NT2/D1 (cell line): ENCODE data around the gene MEGF8.

Source experiments
- SUZ12 ChIP-seq: IDR thresholded peaks from 2 replicates; pipeline ENCODE4 v1.6.1; 2011; ENCODE audit not compliant: insufficient read length, insufficient read depth; ENCODE audit errors: extremely low read depth
- YY1 ChIP-seq: IDR thresholded peaks from 2 replicates; pipeline ENCODE4 v1.6.1; 2011; ENCODE audit not compliant: insufficient read length, insufficient read depth
- ZNF274 ChIP-seq: IDR thresholded peaks from 2 replicates; pipeline ENCODE4 v1.6.1; 2011; ENCODE audit warnings: mild to moderate bottlenecking, low read depth, low read length

DNA sequence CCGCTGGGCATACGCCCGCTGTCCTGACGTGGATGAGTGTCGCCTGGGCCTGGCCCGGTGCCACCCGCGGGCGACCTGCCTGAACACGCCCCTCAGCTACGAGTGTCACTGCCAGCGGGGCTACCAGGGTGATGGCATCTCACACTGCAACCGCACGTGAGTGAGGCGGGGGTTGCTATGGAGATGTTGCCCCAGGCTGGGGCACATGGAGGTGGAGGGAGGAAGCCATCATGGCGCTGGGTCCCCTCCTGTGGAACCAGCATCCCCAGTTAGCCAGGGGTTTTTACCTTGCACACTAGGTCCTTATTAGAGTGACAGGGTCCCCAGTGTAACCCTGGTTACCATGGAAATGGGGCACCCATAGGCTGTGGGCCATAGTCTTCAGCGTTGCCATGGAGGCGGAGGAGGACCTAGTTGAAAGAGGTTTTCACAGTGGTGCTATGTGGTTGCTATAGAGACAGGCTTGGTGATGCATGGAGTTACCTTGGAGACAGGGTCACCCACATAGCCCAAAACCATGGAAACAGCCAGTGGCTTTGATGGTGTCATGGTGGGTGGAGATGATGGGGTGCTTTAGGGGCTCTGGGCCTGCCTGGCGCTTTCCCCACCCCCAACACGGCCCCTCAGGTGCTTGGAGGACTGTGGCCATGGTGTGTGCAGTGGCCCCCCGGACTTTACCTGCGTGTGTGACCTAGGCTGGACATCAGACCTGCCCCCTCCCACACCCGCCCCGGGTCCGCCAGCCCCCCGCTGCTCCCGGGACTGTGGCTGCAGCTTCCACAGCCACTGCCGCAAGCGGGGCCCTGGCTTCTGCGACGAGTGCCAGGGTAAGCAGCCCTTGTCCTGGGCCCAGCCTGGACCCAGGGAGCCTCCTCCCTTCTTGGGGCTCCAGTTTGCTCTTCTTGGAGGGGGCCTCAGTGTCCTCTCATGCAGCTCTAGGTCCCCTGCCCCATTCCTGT lies 27.1 kb downstream of the MEGF8 start:
- TF ChIP-seq ZNF274 (no peak), SUZ12 (no peak), YY1 (no peak)
